Measurements from ENCODE around the gene PTPRH.

PTPRH gene

GRCh38 chr19:55208880-55209692 lies at the start of gene PTPRH:
Gene PTPRH (minus strand): TSS chr19:55209501. CDS start chr19:55209433, 68 bp downstream.
- DNase-seq (ENCODE audit: low spot score) = no peak

GRCh38 chr19:55258476-55258827 lies 49.2 kb upstream of the PTPRH start:
- no peak for DNase-seq (ENCODE audit: low spot score)

GRCh38 chr19:55257461-55258420 lies 48.4 kb upstream of the PTPRH start:
- no peak for DNase-seq (ENCODE audit: low spot score)

GRCh38 chr19:55256562-55257460 lies 47.5 kb upstream of the PTPRH start:
- DNase-seq (ENCODE audit: low spot score) = no peak

GRCh38 chr19:55255618-55256423 lies 46.5 kb upstream of the PTPRH start:
- no peak for DNase-seq (ENCODE audit: low spot score)

GRCh38 chr19:55254625-55254977 lies 45.3 kb upstream of the PTPRH start:
- DNase-seq (ENCODE audit: low spot score) = no peak

- no peak for DNase-seq (ENCODE audit: low spot score)
Observed at GRCh38 chr19:55253842-55254624, 44.7 kb upstream of the PTPRH start.

- DNase-seq (ENCODE audit: low spot score) = no peak
Observed at GRCh38 chr19:55252760-55253663, 43.7 kb upstream of the PTPRH start.

GRCh38 chr19:55251341-55252081 lies 42.2 kb upstream of the PTPRH start:
- no peak for DNase-seq (ENCODE audit: low spot score)

GRCh38 chr19:55250262-55251036 lies 41.1 kb upstream of the PTPRH start:
- no peak for DNase-seq (ENCODE audit: low spot score)

GRCh38 chr19:55249841-55250240 lies 40.5 kb upstream of the PTPRH start:
- DNase-seq (ENCODE audit: low spot score) = no peak

- no peak for DNase-seq (ENCODE audit: low spot score)
Observed at GRCh38 chr19:55248704-55249103, 39.4 kb upstream of the PTPRH start.

GRCh38 chr19:55248166-55248675 lies 38.9 kb upstream of the PTPRH start:
- DNase-seq (ENCODE audit: low spot score) = no peak

- DNase-seq (ENCODE audit: low spot score) = no peak
Observed at GRCh38 chr19:55247621-55248099, 38.4 kb upstream of the PTPRH start.

- DNase-seq (ENCODE audit: low spot score) = no peak
Observed at GRCh38 chr19:55246462-55247451, 37.5 kb upstream of the PTPRH start.
